Caco-2 (cell line): ENCODE data around the gene KLHL29. TPM values are rescaled to one million over a fixed set of nuclear protein-coding genes. Genes with fewer than 3 reads are reported as not detected.

Source experiments
- BruUV-seq: library from RNA; stranded (reverse); fragments of 400-500 nt; replicated peaks from 2 replicates; lab custom pipeline; 2021; lab: Mats Ljungman, UMichigan
- CTCF ChIA-PET: fragments of 300-600 bp; sonication (Branson Sonifier 250); formaldehyde crosslinking; loops from one replicate; lab custom pipeline; 2022; ENCODE audit warnings: antibody characterized with exemption; lab: Charles Lee
- POLR2A ChIA-PET: fragments of 300-600 bp; sonication (Branson Sonifier 250); formaldehyde crosslinking; loops from one replicate; lab custom pipeline; 2022; ENCODE audit warnings: antibody characterized with exemption; lab: Charles Lee
- DNase-seq, 2 experiments: peaks; one replicate each; pipeline versions ENCODE4 v3.0.0 to v3.0.0-alpha.2; 2020 to 2022
- H3K27me3 ChIP-seq: replicated peaks from 2 replicates; pipeline ENCODE4 v1.6.0; 2011; ENCODE audit warnings: low read length; ENCODE audit not compliant: control insufficient read depth, insufficient read depth
- H3K36me3 ChIP-seq: 2 replicates; pipeline ENCODE4 v1.5.1; 2011; ENCODE audit warnings: low read length; ENCODE audit not compliant: control insufficient read depth, insufficient read depth
- H3K4me1 ChIP-seq: fragments of 250-450 bp; sonication (Bioruptor Pico); 2 replicates; pipeline ENCODE4 v1.5.1; 2020; ENCODE audit warnings: mild to moderate bottlenecking
- H3K4me3 ChIP-seq: 2 replicates; pipeline ENCODE4 v1.5.1; 2011; ENCODE audit warnings: low read depth, mild to moderate bottlenecking, control low read depth, low read length
- H3K9me3 ChIP-seq: fragments of 250-450 bp; sonication (Bioruptor Pico); 2 replicates; pipeline ENCODE4 v1.5.1; 2020; ENCODE audit warnings: mild to moderate bottlenecking, moderate library complexity
- H3K27ac Mint-ChIP-seq: one replicate; pipeline ENCODE4 v1.8.0; 2022; ENCODE audit warnings: mixed read lengths; ENCODE audit not compliant: unreplicated experiment
- H3K27me3 Mint-ChIP-seq: one replicate; pipeline ENCODE4 v1.8.0; 2022; ENCODE audit warnings: mixed read lengths; ENCODE audit not compliant: insufficient read depth, unreplicated experiment
- H3K36me3 Mint-ChIP-seq: one replicate; pipeline ENCODE4 v1.8.0; 2022; ENCODE audit warnings: mild to moderate bottlenecking, mixed read lengths; ENCODE audit not compliant: insufficient read depth, unreplicated experiment
- H3K4me1 Mint-ChIP-seq: one replicate; pipeline ENCODE4 v1.8.0; 2022; ENCODE audit warnings: low read depth, mixed read lengths; ENCODE audit not compliant: unreplicated experiment
- H3K4me3 Mint-ChIP-seq: one replicate; pipeline ENCODE4 v1.8.0; 2022; ENCODE audit warnings: mild to moderate bottlenecking, moderate library complexity, mixed read lengths; ENCODE audit not compliant: unreplicated experiment
- H3K9me3 Mint-ChIP-seq: one replicate; pipeline ENCODE4 v1.8.0; 2022; ENCODE audit warnings: mixed read lengths; ENCODE audit not compliant: unreplicated experiment
- CTCF ChIP-seq, 2 experiments: fragments of 200-600 bp in 1 of 2; IDR thresholded peaks; 1 replicate in 1 of 2; 2 replicates in 1 of 2; pipeline versions ENCODE4 v1.5.1 to v1.8.0; 2011 to 2022; ENCODE audit warnings: antibody characterized with exemption in 1 of 2, control low read depth in 1 of 2, inconsistent platforms in 1 of 2, low read depth in 1 of 2, low read length in 1 of 2, mild to moderate bottlenecking in 1 of 2, moderate library complexity in 1 of 2; ENCODE audit not compliant: insufficient read depth in 1 of 2, severe bottlenecking in 1 of 2, unreplicated experiment in 1 of 2
- intact Hi-C: fragments of 100-400 bp; cut with micrococcal nuclease; formaldehyde crosslinking; loops from one replicate; pipeline ENCODE4 v1.10.0; 2022; ENCODE audit not compliant: unreplicated experiment
- total RNA-seq: library from RNA; stranded (reverse); gene quantifications from 2 replicates; pipeline ENCODE4 v1.2.3, GENCODE V29; 2022

The KLHL29 gene
- total RNA-seq, 1 experiment from 2014 or later = 0.61 TPM

- Mint-ChIP-seq H3K9me3 (no peaks in the 10 kb centered on the region), H3K27ac (no peak overlapping the region), H3K36me3 (no peaks in the 10 kb centered on the region), H3K4me3 (no peak overlapping the region), H3K4me1 (no peaks in the 10 kb centered on the region), H3K27me3 (peaks cover 8% of the 10 kb centered on the region)
- TF ChIP-seq CTCF (IDR thresholded peaks at IDR 0.05; ENCODE audit: insufficient read depth in 1 of 2, low read depth in 1 of 2, low read length in 1 of 2, severe bottlenecking in 1 of 2, unreplicated experiment in 1 of 2) = no peak
- no peaks in the 10 kb centered on the region for H3K9me3 ChIP-seq
- intact Hi-C loops = no loop called here
- ChIA-PET CTCF (no interaction called here), POLR2A (no interaction called here)
- BruUV-seq = no TSS peak
- DNase-seq = no peak
- H3K4me1 ChIP-seq = no peaks in the 10 kb centered on the region
- H3K36me3 ChIP-seq = no peaks in the 10 kb centered on the region
- no peak overlapping the region for H3K4me3 ChIP-seq
- peaks cover 1% of the 10 kb centered on the region; the same call in 1 of the 2 replicates for H3K27me3 ChIP-seq
These were observed 162.7 kb downstream of the KLHL29 start for GRCh38 chr2:23547725-23548124.

- H3K27ac Mint-ChIP-seq = no peak overlapping the region
- H3K4me3 Mint-ChIP-seq = no peak overlapping the region
- no peaks in the 10 kb centered on the region for H3K9me3 Mint-ChIP-seq
- no peaks in the 10 kb centered on the region for H3K4me1 ChIP-seq
- H3K4me3 ChIP-seq = no peak overlapping the region
- H3K36me3 Mint-ChIP-seq = no peaks in the 10 kb centered on the region
- no peaks in the 10 kb centered on the region for H3K4me1 Mint-ChIP-seq
- peaks cover 1% of the 10 kb centered on the region; the same call in 1 of the 2 replicates for H3K27me3 ChIP-seq
- POLR2A ChIA-PET = no interaction called here
- peaks cover 8% of the 10 kb centered on the region for H3K27me3 Mint-ChIP-seq
- CTCF ChIA-PET = no interaction called here
- no peaks in the 10 kb centered on the region for H3K9me3 ChIP-seq
- TF ChIP-seq CTCF (IDR thresholded peaks at IDR 0.05; ENCODE audit: insufficient read depth in 1 of 2, low read depth in 1 of 2, low read length in 1 of 2, severe bottlenecking in 1 of 2, unreplicated experiment in 1 of 2) = no peak
- DNase-seq = no peak
- BruUV-seq = no TSS peak
- H3K36me3 ChIP-seq = no peaks in the 10 kb centered on the region
- intact Hi-C loops = no loop called here
These were observed 163.3 kb downstream of the KLHL29 start for GRCh38 chr2:23548143-23548769.

- no peak overlapping the region for H3K4me3 Mint-ChIP-seq
- intact Hi-C loops = no loop called here
- H3K27me3 Mint-ChIP-seq = peaks cover 8% of the 10 kb centered on the region
- DNase-seq = no peak
- H3K36me3 Mint-ChIP-seq = no peaks in the 10 kb centered on the region
- no peaks in the 10 kb centered on the region for H3K9me3 ChIP-seq
- H3K9me3 Mint-ChIP-seq = no peaks in the 10 kb centered on the region
- no peak for TF ChIP-seq CTCF (IDR thresholded peaks at IDR 0.05; ENCODE audit: insufficient read depth in 1 of 2, low read depth in 1 of 2, low read length in 1 of 2, severe bottlenecking in 1 of 2, unreplicated experiment in 1 of 2)
- BruUV-seq = no TSS peak
- H3K4me1 ChIP-seq = no peaks in the 10 kb centered on the region
- no peak overlapping the region for H3K27ac Mint-ChIP-seq
- ChIA-PET POLR2A (no interaction called here), CTCF (no interaction called here)
- H3K4me1 Mint-ChIP-seq = no peaks in the 10 kb centered on the region
- H3K4me3 ChIP-seq = no peak overlapping the region
- peaks cover 1% of the 10 kb centered on the region; the same call in 1 of the 2 replicates for H3K27me3 ChIP-seq
- no peaks in the 10 kb centered on the region for H3K36me3 ChIP-seq
These were observed 164.1 kb downstream of the KLHL29 start for GRCh38 chr2:23549051-23549450.
